Gastrocnemius medialis (tissue), 4 donors: ENCODE data around the gene GSG1L. TPM values are rescaled to one million over a fixed set of nuclear protein-coding genes. Genes with fewer than 3 reads are reported as not detected.

Source experiments
- ATAC-seq, 2 donors: fragments of 150-250 bp; one replicate each; pipeline ENCODE4 v1.9.1; 2016
- DNase-seq, 2 donors: peaks; one replicate each; pipeline ENCODE4 v3.0.0-alpha.2; 2019
- H3K27ac ChIP-seq, 4 donors: fragments of 200-600 bp; sonication (generic); 1 replicate in 1 of 4; 2 replicates in 3 of 4; pipeline ENCODE4 v1.5.1; 2016 to 2018; ENCODE audit warnings: mild to moderate bottlenecking in 2 of 4, moderate library complexity in 1 of 4
- H3K27me3 ChIP-seq, 3 donors: fragments of 200-600 bp; sonication (generic) in 2 of 3; 1 replicate in 1 of 3; 2 replicates in 2 of 3; pipeline versions ENCODE4 v1.5.1 to v1.6.0; 2016 to 2019; ENCODE audit warnings: mild to moderate bottlenecking in 1 of 3, moderate library complexity in 1 of 3
- H3K36me3 ChIP-seq, 2 donors: fragments of 200-600 bp; sonication (generic) in 1 of 2; one replicate each; pipeline ENCODE4 v1.5.1; 2017 to 2018
- H3K4me1 ChIP-seq, 2 donors: fragments of 200-600 bp; sonication (generic) in 1 of 2; one replicate each; pipeline ENCODE4 v1.5.1; 2016 to 2017; ENCODE audit warnings: mild to moderate bottlenecking in 2 of 2
- H3K4me3 ChIP-seq, 4 donors: fragments of 200-600 bp; sonication (generic) in 3 of 4; 1 replicate in 1 of 4; 2 replicates in 3 of 4; pipeline ENCODE4 v1.5.1; 2016 to 2019; ENCODE audit warnings: mild to moderate bottlenecking in 2 of 4
- H3K9me3 ChIP-seq, 3 donors: fragments of 200-600 bp; sonication (generic) in 2 of 3; 1 replicate in 1 of 3; 2 replicates in 2 of 3; pipeline ENCODE4 v1.5.1; 2016 to 2019
- CTCF ChIP-seq, 5 experiments: fragments of 450-650 bp in 3 of 5; fragments of 200-600 bp in 2 of 5; sonication (generic) in 2 of 5; IDR thresholded peaks in 4 of 5; conservative IDR thresholded peaks in 1 of 5; 1 replicate in 4 of 5; 2 replicates in 1 of 5; pipeline ENCODE4 v1.5.1; 2016 to 2019; ENCODE audit warnings: antibody characterized with exemption in 5 of 5, mild to moderate bottlenecking in 3 of 5, moderate library complexity in 3 of 5
- POLR2A ChIP-seq, 2 donors: fragments of 450-650 bp; IDR thresholded peaks; one replicate each; pipeline ENCODE4 v1.6.1; 2017; ENCODE audit warnings: antibody characterized with exemption in 2 of 2, mild to moderate bottlenecking in 2 of 2, moderate library complexity in 2 of 2
- in situ Hi-C, 4 donors: fragments of 200-750 bp; cut with MboI; loops; one replicate each; pipeline versions ENCODE4 v1.15.0 to v1.8.0; 2017; ENCODE audit warnings: low sequenced_read_pairs in 4 of 4
- intact Hi-C: fragments of 100-400 bp; cut with DNase I; formaldehyde crosslinking; loops from one replicate; pipeline ENCODE4 v1.15.1; 2023; ENCODE audit warnings: low total_unique reads
- total RNA-seq, 4 donors: library from RNA; depleted of rRNA; stranded (reverse); fragments of >200 nt; gene quantifications; one replicate each; pipeline versions ENCODE4 v1.1.0 to v1.2.3, GENCODE V29; 2016

GSG1L gene
- total RNA-seq, 4 donors from 2014 or later, result not detected

- DNase-seq (no peak), ATAC-seq (no peak)
- intact Hi-C loops (no loop called here), in situ Hi-C loops (no loop called here)
- TF ChIP-seq CTCF (IDR thresholded peaks at IDR 0.05 in 4 of 5, conservative IDR thresholded peaks at IDR 0.05 in 1 of 5) (no peak), POLR2A (IDR thresholded peaks at IDR 0.05) (no peak)
- no peaks in the 10 kb centered on the region for H3K9me3 ChIP-seq
- no peaks in the 10 kb centered on the region for H3K27me3 ChIP-seq
- no peak overlapping the region for H3K27ac ChIP-seq
- H3K36me3 ChIP-seq, result peaks cover 0 to 10% of the 10 kb centered on the region in 2 donors
- no peaks in the 10 kb centered on the region for H3K4me1 ChIP-seq
- H3K4me3 ChIP-seq, result no peak overlapping the region
These were observed 29.8 kb upstream of the GSG1L start for GRCh38 chr16:28093385-28093725.

- Histone ChIP-seq H3K36me3 (peaks cover 0 to 5% of the 10 kb centered on the region in 2 donors), H3K9me3 (no peaks in the 10 kb centered on the region), H3K27ac (no peak overlapping the region), H3K4me1 (no peaks in the 10 kb centered on the region), H3K4me3 (no peak overlapping the region), H3K27me3 (no peaks in the 10 kb centered on the region)
- in situ Hi-C loops, result no loop called here
- TF ChIP-seq POLR2A (IDR thresholded peaks at IDR 0.05) (no peak), CTCF (IDR thresholded peaks at IDR 0.05 in 4 of 5, conservative IDR thresholded peaks at IDR 0.05 in 1 of 5) (no peak)
- intact Hi-C loops, result no loop called here
- DNase-seq, result no peak
- no peak for ATAC-seq
These were observed 29.3 kb upstream of the GSG1L start for GRCh38 chr16:28092721-28093384.

- in situ Hi-C loops, result no loop called here
- TF ChIP-seq POLR2A (IDR thresholded peaks at IDR 0.05) (no peak), CTCF (IDR thresholded peaks at IDR 0.05 in 4 of 5, conservative IDR thresholded peaks at IDR 0.05 in 1 of 5) (no peak)
- no peaks in the 10 kb centered on the region for H3K36me3 ChIP-seq
- no peak for ATAC-seq
- H3K4me3 ChIP-seq, result no peak overlapping the region
- no peak overlapping the region for H3K27ac ChIP-seq
- DNase-seq, result no peak
- intact Hi-C loops, result no loop called here
- H3K4me1 ChIP-seq, result no peaks in the 10 kb centered on the region
- no peaks in the 10 kb centered on the region for H3K9me3 ChIP-seq
- H3K27me3 ChIP-seq, result no peaks in the 10 kb centered on the region
These were observed 28.1 kb upstream of the GSG1L start for GRCh38 chr16:28091656-28092055.

- no peaks in the 10 kb centered on the region for H3K4me1 ChIP-seq
- H3K27me3 ChIP-seq, result no peaks in the 10 kb centered on the region
- H3K9me3 ChIP-seq, result no peaks in the 10 kb centered on the region
- ATAC-seq, result no peak
- intact Hi-C loops (no loop called here), in situ Hi-C loops (no loop called here)
- DNase-seq, result no peak
- no peak overlapping the region for H3K4me3 ChIP-seq
- H3K27ac ChIP-seq, result no peak overlapping the region
- TF ChIP-seq POLR2A (IDR thresholded peaks at IDR 0.05) (no peak), CTCF (IDR thresholded peaks at IDR 0.05 in 4 of 5, conservative IDR thresholded peaks at IDR 0.05 in 1 of 5) (no peak)
- no peaks in the 10 kb centered on the region for H3K36me3 ChIP-seq
These were observed 27.3 kb upstream of the GSG1L start for GRCh38 chr16:28090646-28091377.
